Measurements from ENCODE around the gene COL9A1. TPM values are rescaled to one million over a fixed set of nuclear protein-coding genes. Genes with fewer than 3 reads are reported as not detected.

Gene COL9A1
- total RNA-seq, 1 donor from 2014 or later = not detected

GRCh38 chr6:70216767-70217166 is 86.1 kb downstream of the COL9A1 start:
- Mint-ChIP-seq H3K27me3 (ENCODE audit: unreplicated experiment) (peaks cover 52% of the 10 kb centered on the region), H3K27ac (ENCODE audit: unreplicated experiment) (no peak overlapping the region), H3K9me3 (ENCODE audit: unreplicated experiment) (no peaks in the 10 kb centered on the region), H3K36me3 (ENCODE audit: unreplicated experiment) (no peaks in the 10 kb centered on the region), H3K4me1 (ENCODE audit: unreplicated experiment) (no peaks in the 10 kb centered on the region), H3K4me3 (ENCODE audit: unreplicated experiment) (no peak overlapping the region)
- DNase-seq (ENCODE audit: extremely low spot score, unreplicated experiment) = no peak
- TF ChIP-seq, protein P1, sequence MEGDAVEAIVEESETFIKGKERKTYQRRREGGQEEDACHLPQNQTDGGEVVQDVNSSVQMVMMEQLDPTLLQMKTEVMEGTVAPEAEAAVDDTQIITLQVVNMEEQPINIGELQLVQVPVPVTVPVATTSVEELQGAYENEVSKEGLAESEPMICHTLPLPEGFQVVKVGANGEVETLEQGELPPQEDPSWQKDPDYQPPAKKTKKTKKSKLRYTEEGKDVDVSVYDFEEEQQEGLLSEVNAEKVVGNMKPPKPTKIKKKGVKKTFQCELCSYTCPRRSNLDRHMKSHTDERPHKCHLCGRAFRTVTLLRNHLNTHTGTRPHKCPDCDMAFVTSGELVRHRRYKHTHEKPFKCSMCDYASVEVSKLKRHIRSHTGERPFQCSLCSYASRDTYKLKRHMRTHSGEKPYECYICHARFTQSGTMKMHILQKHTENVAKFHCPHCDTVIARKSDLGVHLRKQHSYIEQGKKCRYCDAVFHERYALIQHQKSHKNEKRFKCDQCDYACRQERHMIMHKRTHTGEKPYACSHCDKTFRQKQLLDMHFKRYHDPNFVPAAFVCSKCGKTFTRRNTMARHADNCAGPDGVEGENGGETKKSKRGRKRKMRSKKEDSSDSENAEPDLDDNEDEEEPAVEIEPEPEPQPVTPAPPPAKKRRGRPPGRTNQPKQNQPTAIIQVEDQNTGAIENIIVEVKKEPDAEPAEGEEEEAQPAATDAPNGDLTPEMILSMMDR (IDR thresholded peaks at IDR 0.05) = no peak

- TF ChIP-seq, protein P1 (IDR thresholded peaks at IDR 0.05) = no peak
- Mint-ChIP-seq H3K4me1 (ENCODE audit: unreplicated experiment) (no peaks in the 10 kb centered on the region), H3K4me3 (ENCODE audit: unreplicated experiment) (no peak overlapping the region), H3K27ac (ENCODE audit: unreplicated experiment) (no peak overlapping the region), H3K27me3 (ENCODE audit: unreplicated experiment) (peaks cover 57% of the 10 kb centered on the region), H3K9me3 (ENCODE audit: unreplicated experiment) (no peaks in the 10 kb centered on the region), H3K36me3 (ENCODE audit: unreplicated experiment) (no peaks in the 10 kb centered on the region)
- no peak for DNase-seq (ENCODE audit: extremely low spot score, unreplicated experiment)
These were observed 87.3 kb downstream of the COL9A1 start for GRCh38 chr6:70215460-70216108.

GRCh38 chr6:70210462-70210861 is 92.4 kb downstream of the COL9A1 start:
- H3K9me3 Mint-ChIP-seq (ENCODE audit: unreplicated experiment) = no peaks in the 10 kb centered on the region
- no peaks in the 10 kb centered on the region for H3K36me3 Mint-ChIP-seq (ENCODE audit: unreplicated experiment)
- no peaks in the 10 kb centered on the region for H3K4me1 Mint-ChIP-seq (ENCODE audit: unreplicated experiment)
- DNase-seq (ENCODE audit: extremely low spot score, unreplicated experiment) = no peak
- no peak overlapping the region for H3K27ac Mint-ChIP-seq (ENCODE audit: unreplicated experiment)
- TF ChIP-seq, protein P1 (IDR thresholded peaks at IDR 0.05) = peak; percentile 39
- H3K27me3 Mint-ChIP-seq (ENCODE audit: unreplicated experiment) = peaks cover 44% of the 10 kb centered on the region
- H3K4me3 Mint-ChIP-seq (ENCODE audit: unreplicated experiment) = no peak overlapping the region

- Mint-ChIP-seq H3K27me3 (ENCODE audit: unreplicated experiment) (peaks cover 37% of the 10 kb centered on the region), H3K4me3 (ENCODE audit: unreplicated experiment) (no peak overlapping the region), H3K36me3 (ENCODE audit: unreplicated experiment) (no peaks in the 10 kb centered on the region), H3K4me1 (ENCODE audit: unreplicated experiment) (no peaks in the 10 kb centered on the region), H3K27ac (ENCODE audit: unreplicated experiment) (no peak overlapping the region), H3K9me3 (ENCODE audit: unreplicated experiment) (no peaks in the 10 kb centered on the region)
- DNase-seq (ENCODE audit: extremely low spot score, unreplicated experiment) = no peak
- TF ChIP-seq, protein P1 (IDR thresholded peaks at IDR 0.05) = no peak
These were observed 94.6 kb downstream of the COL9A1 start for GRCh38 chr6:70208235-70208790.

DNA sequence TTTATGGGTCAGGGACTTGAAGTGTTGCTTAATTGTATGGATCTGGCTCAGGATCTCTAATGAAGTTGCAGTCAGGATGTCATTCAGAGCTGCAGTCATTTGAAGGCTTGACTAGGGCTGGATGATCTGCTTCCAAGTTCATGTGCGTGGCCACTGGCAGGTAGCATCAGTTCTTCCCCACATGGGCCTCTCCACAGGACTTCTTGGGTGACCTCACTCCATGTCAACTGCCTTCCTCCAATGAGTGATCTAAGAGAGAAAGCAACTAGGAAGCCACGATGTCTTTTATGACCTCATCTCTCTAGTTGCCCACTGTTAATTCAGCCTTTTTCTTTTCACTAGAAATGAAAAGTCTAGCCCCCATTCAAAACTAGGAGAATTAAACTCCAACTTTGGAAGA is 104.1 kb downstream of the COL9A1 start:
- peaks cover 9% of the 10 kb centered on the region for H3K27me3 Mint-ChIP-seq (ENCODE audit: unreplicated experiment)
- no peaks in the 10 kb centered on the region for H3K4me1 Mint-ChIP-seq (ENCODE audit: unreplicated experiment)
- H3K36me3 Mint-ChIP-seq (ENCODE audit: unreplicated experiment) = no peaks in the 10 kb centered on the region
- H3K4me3 Mint-ChIP-seq (ENCODE audit: unreplicated experiment) = no peak overlapping the region
- TF ChIP-seq, protein P1 (IDR thresholded peaks at IDR 0.05) = no peak
- H3K9me3 Mint-ChIP-seq (ENCODE audit: unreplicated experiment) = no peaks in the 10 kb centered on the region
- no peak overlapping the region for H3K27ac Mint-ChIP-seq (ENCODE audit: unreplicated experiment)
- DNase-seq (ENCODE audit: extremely low spot score, unreplicated experiment) = no peak

All from osteocyte (in vitro differentiated cells).